ENCODE measurements around the gene CD63.

DNA sequence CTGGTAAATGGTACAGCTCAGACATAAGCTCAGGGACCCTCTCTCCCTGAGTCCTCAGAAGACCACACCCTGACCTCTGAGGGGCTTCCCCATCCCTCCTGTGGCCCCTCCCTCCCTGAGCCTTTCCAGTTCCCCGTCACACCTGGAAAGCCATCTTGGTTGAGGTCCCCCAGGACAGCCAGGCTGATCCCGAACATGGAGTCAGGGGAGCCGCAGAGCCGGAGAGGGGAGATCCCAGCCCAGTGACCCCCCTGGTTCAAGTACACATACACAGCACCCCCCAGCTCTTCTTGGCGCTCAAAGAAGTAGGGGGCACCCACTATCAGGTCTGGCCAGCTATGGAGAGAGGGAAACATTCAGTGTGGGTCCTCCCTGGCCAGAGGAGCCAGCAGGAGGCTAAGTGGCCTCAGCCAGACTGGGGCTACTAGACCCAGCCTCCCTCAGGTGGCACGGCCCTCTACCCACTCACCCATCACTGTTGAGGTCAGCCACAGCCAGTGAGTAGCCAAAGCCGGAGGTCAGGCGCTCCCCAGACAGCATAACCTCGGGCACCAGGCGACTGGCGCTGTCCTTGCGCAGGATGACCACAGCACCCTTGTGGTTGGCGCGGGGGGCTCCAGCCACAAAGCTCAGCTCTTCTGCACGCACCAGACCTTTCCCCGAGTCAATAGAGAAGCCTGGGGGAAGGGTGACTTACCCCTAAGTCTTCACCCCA, 30.4 kb downstream of the CD63 start:
- TF ChIP-seq, protein P1, sequence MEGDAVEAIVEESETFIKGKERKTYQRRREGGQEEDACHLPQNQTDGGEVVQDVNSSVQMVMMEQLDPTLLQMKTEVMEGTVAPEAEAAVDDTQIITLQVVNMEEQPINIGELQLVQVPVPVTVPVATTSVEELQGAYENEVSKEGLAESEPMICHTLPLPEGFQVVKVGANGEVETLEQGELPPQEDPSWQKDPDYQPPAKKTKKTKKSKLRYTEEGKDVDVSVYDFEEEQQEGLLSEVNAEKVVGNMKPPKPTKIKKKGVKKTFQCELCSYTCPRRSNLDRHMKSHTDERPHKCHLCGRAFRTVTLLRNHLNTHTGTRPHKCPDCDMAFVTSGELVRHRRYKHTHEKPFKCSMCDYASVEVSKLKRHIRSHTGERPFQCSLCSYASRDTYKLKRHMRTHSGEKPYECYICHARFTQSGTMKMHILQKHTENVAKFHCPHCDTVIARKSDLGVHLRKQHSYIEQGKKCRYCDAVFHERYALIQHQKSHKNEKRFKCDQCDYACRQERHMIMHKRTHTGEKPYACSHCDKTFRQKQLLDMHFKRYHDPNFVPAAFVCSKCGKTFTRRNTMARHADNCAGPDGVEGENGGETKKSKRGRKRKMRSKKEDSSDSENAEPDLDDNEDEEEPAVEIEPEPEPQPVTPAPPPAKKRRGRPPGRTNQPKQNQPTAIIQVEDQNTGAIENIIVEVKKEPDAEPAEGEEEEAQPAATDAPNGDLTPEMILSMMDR (conservative IDR thresholded peaks at IDR 0.05; ENCODE audit: low read depth, low read length): no peak
- TF ChIP-seq FOS (IDR thresholded peaks at IDR 0.05; ENCODE audit: low read depth, low read length) (no peak), RAD21 (IDR thresholded peaks at IDR 0.05; ENCODE audit: low read length) (no peak), POLR2A (IDR thresholded peaks at IDR 0.05; ENCODE audit: low read depth, low read length) (no peak), CEBPB (IDR thresholded peaks at IDR 0.05; ENCODE audit: low read depth, low read length) (no peak), MXI1 (IDR thresholded peaks at IDR 0.05; ENCODE audit: borderline replicate concordance, low read depth, low read length) (no peak), BHLHE40 (IDR thresholded peaks at IDR 0.05; ENCODE audit: low read depth, low read length) (no peak), RCOR1 (IDR thresholded peaks at IDR 0.05; ENCODE audit: insufficient replicate concordance, low read length) (no peak), RFX5 (IDR thresholded peaks at IDR 0.05; ENCODE audit: low read depth, low read length) (no peak)
- TF ChIP-seq, protein P2, sequence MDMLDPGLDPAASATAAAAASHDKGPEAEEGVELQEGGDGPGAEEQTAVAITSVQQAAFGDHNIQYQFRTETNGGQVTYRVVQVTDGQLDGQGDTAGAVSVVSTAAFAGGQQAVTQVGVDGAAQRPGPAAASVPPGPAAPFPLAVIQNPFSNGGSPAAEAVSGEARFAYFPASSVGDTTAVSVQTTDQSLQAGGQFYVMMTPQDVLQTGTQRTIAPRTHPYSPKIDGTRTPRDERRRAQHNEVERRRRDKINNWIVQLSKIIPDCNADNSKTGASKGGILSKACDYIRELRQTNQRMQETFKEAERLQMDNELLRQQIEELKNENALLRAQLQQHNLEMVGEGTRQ (IDR thresholded peaks at IDR 0.05; ENCODE audit: low read depth, low read length): no peak
